Neural cell (in vitro differentiated cells): ENCODE data around the gene CCDC82. TPM values are rescaled to one million over a fixed set of nuclear protein-coding genes. Genes with fewer than 3 reads are reported as not detected.

Source experiments
- H2AFZ ChIP-seq: fragments of 200-600, 300-800 bp; sonication (generic), shearing (Covaris generic); 2 replicates; pipeline ENCODE4 v1.6.0; 2014; ENCODE audit warnings: low read depth, mild to moderate bottlenecking, antibody characterized with exemption, low read length, moderate library complexity
- H3F3A ChIP-seq: fragments of 200-600 bp; shearing (Covaris generic); 2 replicates; pipeline ENCODE4 v1.6.1; 2016; ENCODE audit warnings: mild to moderate bottlenecking, moderate library complexity, mixed read lengths, antibody characterized with exemption, low read length; ENCODE audit not compliant: insufficient read depth, poor library complexity, severe bottlenecking
- H3K27ac ChIP-seq: fragments of 200-600, 300-800 bp; sonication (generic), shearing (Covaris generic); 2 replicates; pipeline ENCODE4 v1.5.1; 2014; ENCODE audit warnings: mild to moderate bottlenecking, low read length, moderate library complexity
- H3K27me3 ChIP-seq: fragments of 300-800, 200-600 bp; sonication (generic), shearing (Covaris generic); 2 replicates; pipeline ENCODE4 v1.6.0; 2014; ENCODE audit warnings: mild to moderate bottlenecking, low read depth, low read length, moderate library complexity; ENCODE audit not compliant: insufficient read depth
- H3K36me3 ChIP-seq: fragments of 300-800, 200-600 bp; sonication (generic), shearing (Covaris generic); 2 replicates; pipeline ENCODE4 v1.5.1; 2014; ENCODE audit warnings: mild to moderate bottlenecking, antibody characterized with exemption, low read length, moderate library complexity; ENCODE audit not compliant: insufficient read depth
- H3K4me2 ChIP-seq: fragments of 300-800, 200-600 bp; sonication (generic), shearing (Covaris generic); 2 replicates; pipeline ENCODE4 v1.6.0; 2014; ENCODE audit warnings: mild to moderate bottlenecking, low read length
- H3K4me3 ChIP-seq: fragments of 300-800, 200-600 bp; sonication (generic), shearing (Covaris generic); 2 replicates; pipeline ENCODE4 v1.5.1; 2014; ENCODE audit warnings: mild to moderate bottlenecking, low read length, moderate library complexity
- H3K79me2 ChIP-seq: fragments of 200-600 bp; shearing (Covaris generic); replicated peaks from 2 replicates; pipeline ENCODE4 v1.6.0; 2014; ENCODE audit warnings: mild to moderate bottlenecking, low read length, moderate library complexity; ENCODE audit not compliant: insufficient read depth
- H3K9ac ChIP-seq: fragments of 300-800, 200-600 bp; sonication (generic), shearing (Covaris generic); 2 replicates; pipeline ENCODE4 v1.6.1; 2016; ENCODE audit warnings: mild to moderate bottlenecking, low read length, mixed read lengths
- H3K9me2 ChIP-seq: fragments of 200-600 bp; shearing (Covaris generic); 2 replicates; pipeline ENCODE4 v1.6.1; 2016; ENCODE audit warnings: mild to moderate bottlenecking, low read length, mixed read lengths; ENCODE audit not compliant: insufficient read depth
- H3K9me3 ChIP-seq: fragments of 200-600, 300-800 bp; sonication (generic), shearing (Covaris generic); 2 replicates; pipeline ENCODE4 v1.6.1; 2016; ENCODE audit warnings: mild to moderate bottlenecking, mixed run types, low read length, moderate library complexity, mixed read lengths
- H4K20me1 ChIP-seq: fragments of 200-600 bp; shearing (Covaris generic); 2 replicates; pipeline ENCODE4 v1.6.1; 2016; ENCODE audit warnings: mild to moderate bottlenecking, mixed run types; ENCODE audit not compliant: insufficient read depth
- CTCF ChIP-seq: fragments of 450-650 bp; IDR thresholded peaks from 2 replicates; pipeline ENCODE4 v1.5.1; 2014; ENCODE audit warnings: antibody characterized with exemption, mild to moderate bottlenecking, moderate library complexity; ENCODE audit not compliant: poor library complexity, severe bottlenecking
- EP300 ChIP-seq: fragments of 450-650 bp; conservative IDR thresholded peaks from 2 replicates; pipeline ENCODE4 v1.6.1; 2014; ENCODE audit warnings: antibody characterized with exemption, mild to moderate bottlenecking, moderate library complexity; ENCODE audit not compliant: poor library complexity, severe bottlenecking
- EZH2 ChIP-seq: fragments of 200-600, 300-800 bp; shearing (Covaris generic), sonication (generic); IDR thresholded peaks from 2 replicates; pipeline ENCODE4 v1.6.1; 2014; ENCODE audit warnings: antibody characterized with exemption, low read length, borderline replicate concordance, mild to moderate bottlenecking; ENCODE audit not compliant: insufficient read depth, poor library complexity, severe bottlenecking
- MXI1 ChIP-seq: fragments of 450-650 bp; conservative IDR thresholded peaks from 2 replicates; pipeline ENCODE4 v1.6.1; 2014; ENCODE audit warnings: antibody characterized with exemption, mild to moderate bottlenecking; ENCODE audit not compliant: poor library complexity, severe bottlenecking
- POLR2AphosphoS5 ChIP-seq: IDR thresholded peaks from 2 replicates; pipeline ENCODE4 v1.6.1; 2012
- RAD21 ChIP-seq: fragments of 450-650 bp; conservative IDR thresholded peaks from 2 replicates; pipeline ENCODE4 v1.6.1; 2014; ENCODE audit warnings: antibody characterized with exemption, mild to moderate bottlenecking, moderate library complexity
- REST ChIP-seq: IDR thresholded peaks from 2 replicates; pipeline ENCODE4 v1.6.1; 2012; ENCODE audit warnings: borderline replicate concordance
- SMC3 ChIP-seq: fragments of 450-650 bp; conservative IDR thresholded peaks from 2 replicates; pipeline ENCODE4 v1.6.1; 2014; ENCODE audit warnings: antibody characterized with exemption, mild to moderate bottlenecking, moderate library complexity; ENCODE audit not compliant: poor library complexity
- TAF1 ChIP-seq: IDR thresholded peaks from 2 replicates; pipeline ENCODE4 v1.6.1; 2012; ENCODE audit warnings: low read depth
- polyA plus RNA-seq: library from polyadenylated mRNA; depleted of rRNA; stranded (reverse); fragments of >200 nt; gene quantifications from 2 replicates; pipeline ENCODE4 v1.2.3, GENCODE V29; 2014

CCDC82 gene
- polyA plus RNA-seq, 1 donor from 2014 or later: 238 TPM

DNA sequence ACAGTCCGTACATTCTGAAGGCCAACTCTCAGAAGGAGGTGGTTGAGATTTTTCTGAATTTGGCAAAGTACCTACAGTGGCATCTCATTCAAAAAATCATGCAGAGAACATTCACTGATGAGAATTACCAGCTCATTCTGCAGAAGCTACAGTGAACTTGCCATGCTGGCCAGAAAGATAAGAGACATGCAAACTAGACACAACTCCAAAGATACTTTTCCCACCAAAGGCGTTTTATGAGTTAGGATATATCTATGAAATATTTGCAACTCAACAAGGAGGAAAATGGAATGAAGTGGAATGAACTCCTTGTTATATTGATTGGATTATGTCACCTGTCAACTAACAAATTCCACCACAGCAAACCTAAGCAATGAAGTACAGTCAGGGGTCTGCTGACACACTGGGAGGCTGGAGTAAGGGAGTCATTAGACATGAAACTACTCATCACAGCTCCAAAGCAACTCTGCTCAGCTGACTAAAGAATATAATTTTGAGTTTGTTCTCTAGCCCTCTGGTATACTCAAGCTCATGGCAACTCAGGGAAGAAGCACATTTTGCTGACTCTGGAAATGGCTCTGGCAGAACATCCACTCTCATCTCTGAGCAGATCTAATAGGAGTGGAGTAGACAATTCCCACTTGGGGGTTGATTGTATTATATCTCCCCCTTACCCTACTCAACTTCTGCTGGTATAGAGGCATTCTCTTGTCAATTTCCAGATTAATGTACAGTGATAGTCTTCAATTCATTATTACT is 69.6 kb downstream of the CCDC82 start:
- Histone ChIP-seq H3K4me3 (no peak overlapping the region), H4K20me1 (no peaks in the 10 kb centered on the region), H3K9ac (no peak overlapping the region), H2AFZ (no peak overlapping the region), H3K27me3 (no peaks in the 10 kb centered on the region), H3K4me2 (no peak overlapping the region), H3K36me3 (no peaks in the 10 kb centered on the region), H3F3A (no peaks in the 10 kb centered on the region), H3K27ac (no peak overlapping the region), H3K79me2 (no peaks in the 10 kb centered on the region), H3K9me2 (no peaks in the 10 kb centered on the region), H3K9me3 (no peaks in the 10 kb centered on the region)
- TF ChIP-seq EZH2 (no peak), REST (no peak), MXI1 (no peak), EP300 (no peak), CTCF (no peak), POLR2AphosphoS5 (no peak), TAF1 (no peak), RAD21 (no peak), SMC3 (no peak)

DNA sequence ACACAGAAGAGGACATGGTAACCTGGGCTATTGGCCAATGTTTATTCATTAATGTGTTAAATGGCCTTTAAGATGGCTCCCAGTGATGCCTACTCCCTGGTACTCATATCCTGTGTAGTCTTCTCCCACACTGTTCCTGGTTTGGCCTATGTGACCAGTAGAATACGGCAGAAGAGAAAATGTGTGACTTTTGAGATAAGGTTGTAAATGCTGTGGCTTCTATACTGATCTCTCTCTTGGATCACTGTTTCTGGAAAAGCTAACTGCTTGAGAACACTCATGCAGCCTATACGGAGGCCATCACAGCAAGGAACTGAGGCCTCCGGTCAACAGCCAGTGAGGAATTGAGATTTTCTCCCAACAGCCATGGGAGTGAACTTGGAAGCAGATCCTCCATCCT is 70.9 kb downstream of the CCDC82 start:
- TF ChIP-seq REST: no peak
- no peak for TF ChIP-seq TAF1
- no peak for TF ChIP-seq EZH2
- no peak for TF ChIP-seq EP300
- TF ChIP-seq RAD21: no peak
- TF ChIP-seq CTCF: no peak
- TF ChIP-seq SMC3: no peak
- TF ChIP-seq MXI1: no peak
- no peak for TF ChIP-seq POLR2AphosphoS5

More for the DNA sequence above, 70.9 kb downstream of the CCDC82 start:
- Histone ChIP-seq H3K4me3 (no peak overlapping the region), H3K36me3 (no peaks in the 10 kb centered on the region), H2AFZ (no peak overlapping the region), H3F3A (no peaks in the 10 kb centered on the region), H3K9ac (no peak overlapping the region), H3K27me3 (no peaks in the 10 kb centered on the region), H3K9me3 (no peaks in the 10 kb centered on the region), H4K20me1 (no peaks in the 10 kb centered on the region), H3K27ac (no peak overlapping the region), H3K79me2 (no peaks in the 10 kb centered on the region), H3K4me2 (no peak overlapping the region), H3K9me2 (no peaks in the 10 kb centered on the region)
